IMR-90 (cell line): ENCODE measurements around the gene SERP2. TPM values are rescaled to one million over a fixed set of nuclear protein-coding genes. Genes with fewer than 3 reads are reported as not detected.

Source experiments
- ATAC-seq: fragments of 200-7000 bp; cut with Tn5 transposase; 2 replicates; pipeline ENCODE4 v1.9.1; 2020; ENCODE audit warnings: low read depth, mild to moderate bottlenecking, moderate library complexity
- BruUV-seq: library from RNA; stranded (reverse); fragments of 400-500 nt; replicated peaks from 2 replicates; lab custom pipeline; 2021; lab: Mats Ljungman, UMichigan
- CTCF ChIA-PET: fragments of 300-600 bp; formaldehyde crosslinking; extraction: SDS; loops from one replicate; lab custom pipeline; 2021; ENCODE audit warnings: antibody characterized with exemption; lab: Yijun Ruan, JAX
- POLR2A ChIA-PET: fragments of 300-600 bp; sonication (Branson Sonifier 250); formaldehyde crosslinking; loops from one replicate; lab custom pipeline; 2022; ENCODE audit warnings: antibody characterized with exemption; ENCODE audit not compliant: unreplicated experiment; lab: Charles Lee
- DNase-seq: peaks from one replicate; pipeline ENCODE4 v3.0.0; 2013
- H2AFZ ChIP-seq: replicated peaks from 2 replicates; pipeline ENCODE3; 2013; ENCODE audit warnings: low read length, mild to moderate bottlenecking; ENCODE audit not compliant: poor library complexity
- H2AK5ac ChIP-seq: 2 replicates; pipeline ENCODE4 v1.6.1; 2013; ENCODE audit warnings: low read depth, low read length, inconsistent platforms
- H2AK9ac ChIP-seq: replicated peaks from 2 replicates; pipeline ENCODE3; 2013; ENCODE audit warnings: mild to moderate bottlenecking, low read depth, low read length, moderate library complexity; ENCODE audit not compliant: poor library complexity
- H2BK120ac ChIP-seq: 2 replicates; pipeline ENCODE4 v1.6.1; 2013; ENCODE audit warnings: low read depth, low read length, inconsistent platforms
- H2BK15ac ChIP-seq: 3 replicates; pipeline ENCODE4 v1.6.1; 2013; ENCODE audit warnings: low read depth, low read length, inconsistent platforms
- H2BK20ac ChIP-seq: 2 replicates; pipeline ENCODE4 v1.6.1; 2013; ENCODE audit warnings: low read depth, mild to moderate bottlenecking, inconsistent platforms, low read length, moderate library complexity
- H2BK5ac ChIP-seq: 2 replicates; pipeline ENCODE4 v1.6.1; 2013; ENCODE audit warnings: mild to moderate bottlenecking, low read depth, low read length, inconsistent platforms; ENCODE audit not compliant: poor library complexity, severe bottlenecking
- H3K14ac ChIP-seq: replicated peaks from 2 replicates; pipeline ENCODE4 v1.6.1; 2013; ENCODE audit warnings: low read depth, low read length, inconsistent platforms
- H3K18ac ChIP-seq: 2 replicates; pipeline ENCODE4 v1.6.1; 2013; ENCODE audit warnings: low read depth, low read length, control low read depth
- H3K23ac ChIP-seq: 2 replicates; pipeline ENCODE4 v1.6.1; 2013; ENCODE audit warnings: low read depth, low read length, inconsistent platforms
- H3K27ac ChIP-seq: 2 replicates; pipeline ENCODE4 v1.5.1; 2013; ENCODE audit warnings: mild to moderate bottlenecking, control low read depth, low read length; ENCODE audit not compliant: insufficient read depth
- H3K27me3 ChIP-seq: 2 replicates; pipeline ENCODE4 v1.6.1; 2013; ENCODE audit warnings: low read length; ENCODE audit not compliant: control insufficient read depth, insufficient read depth
- H3K36me3 ChIP-seq: 2 replicates; pipeline ENCODE4 v1.6.1; 2013; ENCODE audit warnings: low read length, mixed read lengths; ENCODE audit not compliant: control insufficient read depth, insufficient read depth
- H3K4ac ChIP-seq: 2 replicates; pipeline ENCODE4 v1.6.1; 2013; ENCODE audit warnings: low read depth, low read length, inconsistent platforms
- H3K4me1 ChIP-seq: 2 replicates; pipeline ENCODE4 v1.6.1; 2013; ENCODE audit warnings: low read length, mixed read lengths; ENCODE audit not compliant: control insufficient read depth, insufficient read depth
- H3K4me2 ChIP-seq: 2 replicates; pipeline ENCODE4 v1.6.1; 2013; ENCODE audit warnings: low read depth, mild to moderate bottlenecking, control low read depth, low read length, moderate library complexity
- H3K4me3 ChIP-seq: 2 replicates; pipeline ENCODE4 v1.5.1; 2013; ENCODE audit warnings: low read depth, mild to moderate bottlenecking, control low read depth, low read length, moderate library complexity; ENCODE audit not compliant: insufficient read depth
- H3K56ac ChIP-seq: 2 replicates; pipeline ENCODE4 v1.6.1; 2013; ENCODE audit warnings: low read length, inconsistent platforms; ENCODE audit not compliant: insufficient read depth; ENCODE audit errors: extremely low read depth
- H3K79me1 ChIP-seq, 2 experiments: 2 replicates each; pipeline ENCODE4 v1.6.1; 2013; ENCODE audit warnings: low read length in 2 of 2, inconsistent platforms in 1 of 2, low read depth in 1 of 2
- H3K9ac ChIP-seq: 2 replicates; pipeline ENCODE4 v1.6.1; 2013; ENCODE audit warnings: low read depth, low read length, control low read depth
- H3K9me1 ChIP-seq: 2 replicates; pipeline ENCODE4 v1.6.1; 2013; ENCODE audit warnings: low read length, inconsistent platforms; ENCODE audit not compliant: insufficient read depth
- H3K9me3 ChIP-seq: 2 replicates; pipeline ENCODE4 v1.6.1; 2013; ENCODE audit warnings: low read length; ENCODE audit not compliant: control insufficient read depth, insufficient read depth
- H4K20me1 ChIP-seq: 2 replicates; pipeline ENCODE4 v1.6.1; 2013; ENCODE audit warnings: low read length, inconsistent platforms; ENCODE audit not compliant: insufficient read depth
- H4K5ac ChIP-seq: 2 replicates; pipeline ENCODE4 v1.6.1; 2013; ENCODE audit warnings: mild to moderate bottlenecking, low read depth, low read length, control low read depth
- H4K8ac ChIP-seq, 2 experiments: 2 replicates each; pipeline ENCODE4 v1.6.1; 2013; ENCODE audit warnings: low read depth in 2 of 2, low read length in 2 of 2, control low read depth in 1 of 2, inconsistent platforms in 1 of 2
- H4K91ac ChIP-seq: 2 replicates; pipeline ENCODE4 v1.6.1; 2013; ENCODE audit warnings: low read depth, low read length, inconsistent platforms; ENCODE audit not compliant: insufficient read depth
- BHLHE40 ChIP-seq: fragments of 150-350 bp; IDR thresholded peaks from 2 replicates; pipeline ENCODE4 v1.6.1; 2016; ENCODE audit warnings: mild to moderate bottlenecking, low read depth, low read length
- CEBPB ChIP-seq: IDR thresholded peaks from 2 replicates; pipeline ENCODE4 v1.6.1; 2012; ENCODE audit warnings: low read depth, low read length, improper control_type of control experiment
- CHD1 ChIP-seq: IDR thresholded peaks from 2 replicates; pipeline ENCODE4 v1.6.1; 2012; ENCODE audit warnings: low read depth, low read length, improper control_type of control experiment
- FOS ChIP-seq: fragments of 150-350 bp; IDR thresholded peaks from 2 replicates; pipeline ENCODE4 v1.6.1; 2016; ENCODE audit warnings: low read depth, low read length
- MAFK ChIP-seq: IDR thresholded peaks from 2 replicates; pipeline ENCODE4 v1.6.1; 2012; ENCODE audit warnings: low read depth, low read length, improper control_type of control experiment
- MAZ ChIP-seq: IDR thresholded peaks from 2 replicates; pipeline ENCODE4 v1.6.1; 2012; ENCODE audit warnings: low read depth, mild to moderate bottlenecking, low read length, improper control_type of control experiment, moderate library complexity, borderline replicate concordance
- MXI1 ChIP-seq: IDR thresholded peaks from 2 replicates; pipeline ENCODE4 v1.6.1; 2012; ENCODE audit warnings: low read depth, mild to moderate bottlenecking, low read length, moderate library complexity, borderline replicate concordance
- NFE2L2 ChIP-seq: fragments of 150-350 bp; IDR thresholded peaks from 2 replicates; pipeline ENCODE4 v1.6.1; 2016; ENCODE audit warnings: low read depth, mild to moderate bottlenecking, low read length
- POLR2A ChIP-seq: IDR thresholded peaks from 2 replicates; pipeline ENCODE4 v1.6.1; 2012; ENCODE audit warnings: mild to moderate bottlenecking, low read depth, low read length
- RAD21 ChIP-seq: IDR thresholded peaks from 2 replicates; pipeline ENCODE4 v1.6.1; 2012; ENCODE audit warnings: low read length, improper control_type of control experiment
- RCOR1 ChIP-seq: IDR thresholded peaks from 2 replicates; pipeline ENCODE4 v1.6.1; 2012; ENCODE audit warnings: mild to moderate bottlenecking, low read length, improper control_type of control experiment; ENCODE audit not compliant: insufficient replicate concordance
- RFX5 ChIP-seq: IDR thresholded peaks from 2 replicates; pipeline ENCODE4 v1.8.0; 2012; ENCODE audit warnings: low read depth, mild to moderate bottlenecking, low read length, moderate library complexity
- SMC3 ChIP-seq: fragments of 150-350 bp; IDR thresholded peaks from 2 replicates; pipeline ENCODE4 v1.6.1; 2016; ENCODE audit warnings: low read depth, mild to moderate bottlenecking, antibody characterized with exemption, low read length, moderate library complexity
- WGBS, 2 experiments: methylation state at CpG; one replicate each; pipeline versions ENCODE4 v1.1.5 to v1.1.7; 2013; ENCODE audit warnings: missing lambda C conversion rate in 2 of 2; ENCODE audit not compliant: insufficient read length in 1 of 2; ENCODE audit errors: extremely low coverage in 2 of 2; 5-methylcytosine and 5-hydroxymethylcytosine counted together
- dilution Hi-C: fragments of 300-500 bp; cut with HindIII; formaldehyde crosslinking; loops from one replicate; pipeline ENCODE4 v1.14.3; 2018; ENCODE audit warnings: low sequenced_read_pairs; ENCODE audit not compliant: unreplicated experiment
- in situ Hi-C: fragments of 300-500 bp; cut with MboI; formaldehyde crosslinking; loops from 3 replicates; pipeline ENCODE4 v1.14.3; 2019; ENCODE audit warnings: low sequenced_read_pairs, inconsistent platforms, mixed read lengths
- intact Hi-C: fragments of 100-400 bp; cut with micrococcal nuclease; formaldehyde crosslinking; loops from 2 replicates; pipeline ENCODE4 v1.10.0; 2022
- polyA plus RNA-seq, 3 experiments: library from polyadenylated mRNA; depleted of rRNA; stranded (reverse); fragments of >200 nt; gene quantifications; 2 replicates each; pipeline ENCODE4 v1.2.3, GENCODE V29; 2012; ENCODE audit warnings: low replicate concordance in 1 of 3
- total RNA-seq: library from RNA; depleted of rRNA; stranded (reverse); fragments of >200 nt; gene quantifications from 2 replicates; pipeline ENCODE4 v1.2.3, GENCODE V29; 2012
- TF ChIP-seq, protein P1 (sequence below): fragments of 150-350 bp; IDR thresholded peaks from 2 replicates; pipeline ENCODE4 v1.6.1; 2017; ENCODE audit warnings: mild to moderate bottlenecking, antibody characterized with exemption, low read length, low read depth
- TF ChIP-seq, protein P2 (sequence below): conservative IDR thresholded peaks from 2 replicates; pipeline ENCODE4 v1.5.1; 2012; ENCODE audit warnings: mild to moderate bottlenecking, low read depth, low read length, improper control_type of control experiment
- TF ChIP-seq, protein P3 (sequence below): fragments of 150-350 bp; IDR thresholded peaks from 2 replicates; pipeline ENCODE4 v1.6.1; 2016; ENCODE audit warnings: low read depth, mild to moderate bottlenecking, low read length, moderate library complexity, borderline replicate concordance

The SERP2 gene
- total and polyA plus RNA-seq, 2 of the 4 experiments (the other 2 are of a cell fraction) = 0.54 to 1.4 TPM

DNA sequence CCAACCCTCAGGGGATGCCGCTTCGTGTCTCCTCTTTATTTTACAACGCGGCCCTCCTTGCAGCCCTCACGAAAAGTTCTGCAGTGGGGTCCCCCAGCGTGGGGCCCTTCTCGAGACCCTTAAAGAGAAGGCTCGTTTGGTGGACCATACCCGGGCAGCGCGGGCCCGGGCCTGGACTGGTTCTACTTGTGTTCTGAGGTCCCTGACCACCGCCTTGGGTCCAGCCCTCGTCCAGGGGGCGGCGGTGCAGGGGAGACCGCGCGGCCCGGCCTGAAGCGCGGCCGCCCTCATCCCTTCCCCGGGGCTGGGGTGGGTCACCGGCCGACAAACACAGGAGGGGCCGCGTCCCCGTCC lies 400 bp upstream of the SERP2 start:
- CTCF ChIA-PET = no interaction called here
- intact Hi-C loops = no loop called here
- 38% methylated on average over 23 of the region's 29 CpGs; no CpG with 5 or more reads in 1 of the 2 experiments for WGBS, 2 experiments

More for the DNA sequence above, 400 bp upstream of the SERP2 start:
- H4K91ac ChIP-seq = no peak overlapping the region
- H2BK120ac ChIP-seq = no peak overlapping the region
- no peak; the same call in 1 of the 2 replicates for ATAC-seq
- no peaks in the 10 kb centered on the region for H3K4me1 ChIP-seq
- no peaks in the 10 kb centered on the region for H3K9me3 ChIP-seq
- H2BK5ac ChIP-seq = no peak overlapping the region
- no peak for TF ChIP-seq RAD21
- TF ChIP-seq, protein P1, sequence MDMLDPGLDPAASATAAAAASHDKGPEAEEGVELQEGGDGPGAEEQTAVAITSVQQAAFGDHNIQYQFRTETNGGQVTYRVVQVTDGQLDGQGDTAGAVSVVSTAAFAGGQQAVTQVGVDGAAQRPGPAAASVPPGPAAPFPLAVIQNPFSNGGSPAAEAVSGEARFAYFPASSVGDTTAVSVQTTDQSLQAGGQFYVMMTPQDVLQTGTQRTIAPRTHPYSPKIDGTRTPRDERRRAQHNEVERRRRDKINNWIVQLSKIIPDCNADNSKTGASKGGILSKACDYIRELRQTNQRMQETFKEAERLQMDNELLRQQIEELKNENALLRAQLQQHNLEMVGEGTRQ = no peak
- TF ChIP-seq CEBPB = no peak
- TF ChIP-seq, protein P2, sequence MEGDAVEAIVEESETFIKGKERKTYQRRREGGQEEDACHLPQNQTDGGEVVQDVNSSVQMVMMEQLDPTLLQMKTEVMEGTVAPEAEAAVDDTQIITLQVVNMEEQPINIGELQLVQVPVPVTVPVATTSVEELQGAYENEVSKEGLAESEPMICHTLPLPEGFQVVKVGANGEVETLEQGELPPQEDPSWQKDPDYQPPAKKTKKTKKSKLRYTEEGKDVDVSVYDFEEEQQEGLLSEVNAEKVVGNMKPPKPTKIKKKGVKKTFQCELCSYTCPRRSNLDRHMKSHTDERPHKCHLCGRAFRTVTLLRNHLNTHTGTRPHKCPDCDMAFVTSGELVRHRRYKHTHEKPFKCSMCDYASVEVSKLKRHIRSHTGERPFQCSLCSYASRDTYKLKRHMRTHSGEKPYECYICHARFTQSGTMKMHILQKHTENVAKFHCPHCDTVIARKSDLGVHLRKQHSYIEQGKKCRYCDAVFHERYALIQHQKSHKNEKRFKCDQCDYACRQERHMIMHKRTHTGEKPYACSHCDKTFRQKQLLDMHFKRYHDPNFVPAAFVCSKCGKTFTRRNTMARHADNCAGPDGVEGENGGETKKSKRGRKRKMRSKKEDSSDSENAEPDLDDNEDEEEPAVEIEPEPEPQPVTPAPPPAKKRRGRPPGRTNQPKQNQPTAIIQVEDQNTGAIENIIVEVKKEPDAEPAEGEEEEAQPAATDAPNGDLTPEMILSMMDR = no peak
- no peak for TF ChIP-seq FOS
- TF ChIP-seq POLR2A = no peak
- no peak for TF ChIP-seq CHD1
- no peak for TF ChIP-seq RFX5
- TF ChIP-seq MAZ = no peak
- TF ChIP-seq, protein P3, sequence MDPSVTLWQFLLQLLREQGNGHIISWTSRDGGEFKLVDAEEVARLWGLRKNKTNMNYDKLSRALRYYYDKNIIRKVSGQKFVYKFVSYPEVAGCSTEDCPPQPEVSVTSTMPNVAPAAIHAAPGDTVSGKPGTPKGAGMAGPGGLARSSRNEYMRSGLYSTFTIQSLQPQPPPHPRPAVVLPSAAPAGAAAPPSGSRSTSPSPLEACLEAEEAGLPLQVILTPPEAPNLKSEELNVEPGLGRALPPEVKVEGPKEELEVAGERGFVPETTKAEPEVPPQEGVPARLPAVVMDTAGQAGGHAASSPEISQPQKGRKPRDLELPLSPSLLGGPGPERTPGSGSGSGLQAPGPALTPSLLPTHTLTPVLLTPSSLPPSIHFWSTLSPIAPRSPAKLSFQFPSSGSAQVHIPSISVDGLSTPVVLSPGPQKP = no peak
- no peak for TF ChIP-seq NFE2L2
- TF ChIP-seq RCOR1 = no peak
- no peak for TF ChIP-seq MXI1
- no peak for TF ChIP-seq SMC3
- no peak for TF ChIP-seq BHLHE40
- no peak for TF ChIP-seq MAFK
- H2AK5ac ChIP-seq = no peak overlapping the region
- peak overlapping the region; percentile 30 for H2AK9ac ChIP-seq
- no peaks in the 10 kb centered on the region for H4K20me1 ChIP-seq
- H3K14ac ChIP-seq = no peak overlapping the region
- no peak overlapping the region for H3K27ac ChIP-seq
- H2BK15ac ChIP-seq = no peak overlapping the region
- no peaks in the 10 kb centered on the region; the same call in 1 of the 2 replicates for H3K27me3 ChIP-seq
- POLR2A ChIA-PET = no interaction called here
- H4K5ac ChIP-seq = no peak overlapping the region
- H3K9me1 ChIP-seq = no peaks in the 10 kb centered on the region; the same call in 1 of the 2 replicates
- no peak overlapping the region for H3K9ac ChIP-seq
- in situ Hi-C loops = no loop called here
- H3K36me3 ChIP-seq = no peaks in the 10 kb centered on the region
- no peak overlapping the region for H3K18ac ChIP-seq
- H2AFZ ChIP-seq = peak overlapping the region; percentile 89
- dilution Hi-C loops = no loop called here
- no peak overlapping the region for H3K23ac ChIP-seq
- H3K79me1 ChIP-seq = no peaks in the 10 kb centered on the region
- DNase-seq = no peak
- H2BK20ac ChIP-seq = no peak overlapping the region
- H3K4ac ChIP-seq = no peak overlapping the region
- peak overlapping the region; percentile 81; a peak in 2 of 4 replicates for H4K8ac ChIP-seq
- H3K4me2 ChIP-seq = peak overlapping the region; percentile 88; the same call in 1 of the 2 replicates
- BruUV-seq = no TSS peak
- H3K4me3 ChIP-seq = peak overlapping the region; percentile 52
- no peak overlapping the region for H3K56ac ChIP-seq
